KMS-11 (cell line): ENCODE measurements around the gene ORM1.

Source experiments
- H2AFZ ChIP-seq: fragments of 200-600 bp; sonication (generic); 2 replicates; pipeline ENCODE4 v1.6.1; 2016; ENCODE audit warnings: antibody characterized with exemption, mixed run types, low read depth
- H3K27ac ChIP-seq: fragments of 200-600 bp; sonication (generic); 2 replicates; pipeline ENCODE4 v1.6.1; 2016; ENCODE audit warnings: mild to moderate bottlenecking, mixed run types
- H3K27me3 ChIP-seq: fragments of 200-600 bp; sonication (generic); 2 replicates; pipeline ENCODE4 v1.6.1; 2017; ENCODE audit warnings: mild to moderate bottlenecking, low read depth, mixed run types, moderate library complexity; ENCODE audit not compliant: insufficient read depth
- H3K36me3 ChIP-seq: fragments of 200-600 bp; sonication (generic); 2 replicates; pipeline ENCODE4 v1.6.1; 2017; ENCODE audit warnings: mild to moderate bottlenecking, mixed run types; ENCODE audit not compliant: insufficient read depth
- H3K4me1 ChIP-seq: fragments of 200-600 bp; sonication (generic); 2 replicates; pipeline ENCODE4 v1.6.1; 2016; ENCODE audit warnings: mild to moderate bottlenecking, low read depth, mixed run types; ENCODE audit not compliant: poor library complexity, severe bottlenecking
- H3K4me2 ChIP-seq: fragments of 200-600 bp; sonication (generic); 2 replicates; pipeline ENCODE4 v1.7.0; 2016; ENCODE audit warnings: mild to moderate bottlenecking, mixed run types
- H3K4me3 ChIP-seq: fragments of 200-600 bp; sonication (generic); IDR thresholded peaks from 2 replicates; pipeline ENCODE4 v1.6.1; 2017; ENCODE audit warnings: low read depth, low read length, mixed read lengths; ENCODE audit not compliant: insufficient read depth
- H3K79me2 ChIP-seq: fragments of 200-600 bp; sonication (generic); 2 replicates; pipeline ENCODE4 v1.6.1; 2016; ENCODE audit warnings: low read depth, mixed run types; ENCODE audit not compliant: insufficient read depth
- H3K9ac ChIP-seq: fragments of 200-600 bp; sonication (generic); 2 replicates; pipeline ENCODE4 v1.6.1; 2016; ENCODE audit warnings: mild to moderate bottlenecking, mixed run types
- H4K20me1 ChIP-seq: fragments of 200-600 bp; sonication (generic); 2 replicates; pipeline ENCODE4 v1.6.1; 2016; ENCODE audit warnings: mild to moderate bottlenecking, mixed run types; ENCODE audit not compliant: insufficient read depth
- TF ChIP-seq, protein P1 (sequence below): fragments of 200-600 bp; sonication (generic); conservative IDR thresholded peaks from 2 replicates; pipeline ENCODE4 v1.6.1; 2017; ENCODE audit warnings: low read depth, mild to moderate bottlenecking, antibody characterized with exemption, low read length, moderate library complexity, mixed read lengths

ORM1 gene

DNA sequence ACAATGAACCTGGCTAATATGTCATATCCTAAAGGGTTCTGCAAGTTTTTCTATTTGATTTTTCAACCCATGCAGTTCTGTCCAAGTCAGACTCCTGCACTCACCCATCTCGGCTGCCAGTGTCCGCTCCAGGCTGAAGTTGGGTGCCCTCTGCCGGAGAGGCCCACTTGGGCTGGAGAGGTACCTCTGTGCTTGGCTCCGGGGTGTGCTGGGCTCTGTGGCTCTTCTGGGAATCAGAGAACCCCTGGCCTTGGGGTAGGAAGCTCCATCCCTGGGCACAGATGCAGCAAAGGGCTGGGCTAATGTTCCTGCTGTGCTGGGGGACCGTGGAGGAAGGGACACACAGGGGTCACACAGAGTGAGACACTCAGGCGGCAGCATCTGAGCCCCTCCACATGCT is 32.9 kb downstream of the ORM1 start:
- no peaks in the 10 kb centered on the region for H3K79me2 ChIP-seq
- H3K27me3 ChIP-seq, result no peaks in the 10 kb centered on the region
- no peaks in the 10 kb centered on the region for H4K20me1 ChIP-seq
- no peak overlapping the region for H3K4me2 ChIP-seq
- peaks cover 13% of the 10 kb centered on the region for H3K36me3 ChIP-seq
- peaks cover 16% of the 10 kb centered on the region for H3K4me1 ChIP-seq
- TF ChIP-seq, protein P1, sequence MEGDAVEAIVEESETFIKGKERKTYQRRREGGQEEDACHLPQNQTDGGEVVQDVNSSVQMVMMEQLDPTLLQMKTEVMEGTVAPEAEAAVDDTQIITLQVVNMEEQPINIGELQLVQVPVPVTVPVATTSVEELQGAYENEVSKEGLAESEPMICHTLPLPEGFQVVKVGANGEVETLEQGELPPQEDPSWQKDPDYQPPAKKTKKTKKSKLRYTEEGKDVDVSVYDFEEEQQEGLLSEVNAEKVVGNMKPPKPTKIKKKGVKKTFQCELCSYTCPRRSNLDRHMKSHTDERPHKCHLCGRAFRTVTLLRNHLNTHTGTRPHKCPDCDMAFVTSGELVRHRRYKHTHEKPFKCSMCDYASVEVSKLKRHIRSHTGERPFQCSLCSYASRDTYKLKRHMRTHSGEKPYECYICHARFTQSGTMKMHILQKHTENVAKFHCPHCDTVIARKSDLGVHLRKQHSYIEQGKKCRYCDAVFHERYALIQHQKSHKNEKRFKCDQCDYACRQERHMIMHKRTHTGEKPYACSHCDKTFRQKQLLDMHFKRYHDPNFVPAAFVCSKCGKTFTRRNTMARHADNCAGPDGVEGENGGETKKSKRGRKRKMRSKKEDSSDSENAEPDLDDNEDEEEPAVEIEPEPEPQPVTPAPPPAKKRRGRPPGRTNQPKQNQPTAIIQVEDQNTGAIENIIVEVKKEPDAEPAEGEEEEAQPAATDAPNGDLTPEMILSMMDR, result no peak
- no peak overlapping the region for H3K27ac ChIP-seq
- H3K9ac ChIP-seq, result no peak overlapping the region
- H2AFZ ChIP-seq, result no peak overlapping the region
- no peak overlapping the region for H3K4me3 ChIP-seq

DNA sequence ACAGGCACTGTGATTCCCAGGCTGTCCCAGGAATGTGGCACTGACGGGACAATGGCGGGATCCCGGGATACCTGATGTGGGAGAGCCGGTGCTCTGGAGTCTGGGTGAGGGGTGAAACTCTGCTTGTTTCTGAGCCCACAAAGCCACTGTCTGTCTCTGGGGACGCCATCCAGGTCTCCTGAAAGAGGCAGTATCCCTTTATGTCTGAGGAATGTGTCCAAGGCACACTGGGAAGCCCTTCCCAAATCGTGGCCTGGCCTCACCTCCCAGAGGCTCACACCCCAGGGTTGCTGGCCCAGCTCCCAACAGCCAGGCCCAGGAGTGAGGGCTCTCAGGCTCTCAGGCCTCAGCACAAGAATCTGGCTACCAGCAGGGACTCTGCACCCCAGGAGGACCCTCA is 33.9 kb downstream of the ORM1 start:
- Histone ChIP-seq H3K36me3 (peaks cover 20% of the 10 kb centered on the region), H3K4me2 (no peak overlapping the region), H3K4me3 (no peak overlapping the region), H3K27me3 (no peaks in the 10 kb centered on the region), H2AFZ (no peak overlapping the region), H4K20me1 (no peaks in the 10 kb centered on the region), H3K4me1 (peaks cover 6% of the 10 kb centered on the region), H3K9ac (no peak overlapping the region), H3K79me2 (no peaks in the 10 kb centered on the region), H3K27ac (no peak overlapping the region)
- TF ChIP-seq, protein P1, result no peak

DNA sequence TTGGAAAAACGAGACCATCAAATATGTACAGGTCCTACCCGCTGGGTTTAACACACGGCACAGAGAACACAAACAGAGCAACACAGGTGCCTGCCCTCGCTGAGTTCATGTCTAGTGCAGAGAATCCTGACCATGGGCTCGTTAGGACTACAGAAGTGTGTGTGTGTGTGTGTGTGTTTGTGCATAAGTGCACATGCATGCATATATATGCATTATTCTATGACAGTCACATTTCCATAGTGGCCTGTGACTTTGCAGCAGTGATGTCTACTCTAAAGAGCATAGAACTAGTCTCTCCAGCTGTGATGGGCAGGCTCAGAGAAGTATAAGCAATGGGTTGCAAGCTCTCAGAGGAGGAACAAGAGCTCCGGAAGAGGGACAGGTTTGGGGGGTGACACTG is 34.5 kb downstream of the ORM1 start:
- H3K27me3 ChIP-seq, result no peaks in the 10 kb centered on the region
- no peak overlapping the region for H2AFZ ChIP-seq
- H3K79me2 ChIP-seq, result no peaks in the 10 kb centered on the region
- H4K20me1 ChIP-seq, result no peaks in the 10 kb centered on the region
- TF ChIP-seq, protein P1, result no peak
- no peak overlapping the region for H3K27ac ChIP-seq
- H3K4me1 ChIP-seq, result peaks cover under 1% of the 10 kb centered on the region
- H3K9ac ChIP-seq, result no peak overlapping the region
- no peak overlapping the region for H3K4me2 ChIP-seq
- H3K36me3 ChIP-seq, result peaks cover 24% of the 10 kb centered on the region
- H3K4me3 ChIP-seq, result no peak overlapping the region

DNA sequence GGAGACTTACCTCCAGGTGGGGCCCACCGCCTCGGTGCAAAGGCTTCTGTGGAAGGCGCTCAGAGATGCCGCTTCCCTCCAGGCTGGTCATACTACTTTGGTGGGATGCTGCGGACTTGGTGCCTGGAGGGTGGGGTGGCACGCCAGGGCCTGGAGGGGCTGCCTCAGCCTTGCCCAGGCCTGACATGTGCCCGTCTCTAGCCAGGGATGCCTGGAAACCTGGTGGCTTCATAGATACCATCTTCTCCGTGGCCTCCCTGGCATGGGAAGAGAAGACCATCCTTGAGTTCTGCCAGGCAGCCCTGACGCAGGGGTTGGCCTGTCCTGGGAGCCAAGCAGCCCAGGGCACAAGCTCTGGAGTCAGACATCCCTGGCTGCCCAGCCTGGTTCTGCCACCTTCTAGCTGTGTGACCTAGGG is 35.0 kb downstream of the ORM1 start:
- Histone ChIP-seq H2AFZ (no peak overlapping the region), H3K27me3 (no peaks in the 10 kb centered on the region), H3K9ac (no peak overlapping the region), H3K4me1 (peaks cover 1% of the 10 kb centered on the region), H3K79me2 (no peaks in the 10 kb centered on the region), H3K4me3 (no peak overlapping the region), H4K20me1 (no peaks in the 10 kb centered on the region), H3K36me3 (peaks cover 25% of the 10 kb centered on the region), H3K27ac (no peak overlapping the region), H3K4me2 (no peak overlapping the region)
- TF ChIP-seq, protein P1, result no peak

DNA sequence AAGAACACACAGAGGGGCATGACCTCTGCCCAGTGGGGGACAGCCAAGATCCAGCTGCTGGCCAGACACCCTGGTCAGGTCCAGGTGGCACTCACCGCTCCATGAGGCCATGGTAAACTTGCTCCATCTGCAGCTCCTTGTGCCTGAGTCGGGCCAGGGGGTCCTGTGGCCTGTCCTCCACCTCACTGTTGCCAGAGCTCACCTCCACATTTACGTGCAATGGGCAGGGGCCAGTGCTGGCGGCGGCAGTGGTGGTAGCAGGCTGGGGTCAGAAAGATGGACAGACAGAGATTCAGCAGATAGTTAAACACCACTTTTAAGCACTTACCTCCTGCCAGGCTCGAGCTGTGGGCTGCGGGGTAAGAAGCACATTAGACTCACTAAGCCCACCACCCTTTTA is 36.9 kb downstream of the ORM1 start:
- H3K9ac ChIP-seq, result no peak overlapping the region
- peaks cover 20% of the 10 kb centered on the region for H3K4me1 ChIP-seq
- no peaks in the 10 kb centered on the region for H3K27me3 ChIP-seq
- TF ChIP-seq, protein P1, result no peak
- no peak overlapping the region for H3K27ac ChIP-seq
- peaks cover 25% of the 10 kb centered on the region for H3K36me3 ChIP-seq
- H3K79me2 ChIP-seq, result no peaks in the 10 kb centered on the region
- no peak overlapping the region for H2AFZ ChIP-seq
- no peak overlapping the region for H3K4me3 ChIP-seq
- H4K20me1 ChIP-seq, result no peaks in the 10 kb centered on the region
- H3K4me2 ChIP-seq, result no peak overlapping the region
